HuH-7 (cell line): ENCODE data around the gene CAND1.
"Not testable (repeated sequence)": the region's sequence is repeated elsewhere in the genome, so short reads cannot be mapped to it uniquely, and the experiment has no call there.

Experiments used
- DNase-seq: peaks from one replicate; pipeline ENCODE4 v3.0.0; 2011; ENCODE audit warnings: low spot score

CAND1 gene

DNA sequence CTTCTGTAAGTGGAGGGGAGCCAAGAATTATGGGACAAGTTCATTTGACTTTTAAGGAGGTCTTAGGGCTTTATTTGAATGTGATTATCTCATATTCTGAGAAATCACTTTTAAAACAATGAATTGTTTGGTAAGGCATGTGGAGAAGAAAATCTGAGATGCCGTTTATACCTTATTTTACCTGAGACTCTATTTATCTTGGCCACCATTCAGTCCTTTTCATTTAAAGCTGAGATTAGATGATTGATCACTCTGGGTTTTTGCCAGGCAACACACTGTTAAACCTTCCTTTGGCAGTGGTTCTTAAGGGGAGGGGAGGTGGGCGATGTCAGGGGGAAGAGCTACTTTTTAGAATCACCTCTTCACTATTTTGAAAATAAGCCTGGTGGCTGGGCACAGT lies 11.4 kb downstream of the CAND1 start:
- DNase-seq, result no peak

GRCh38 chr12:67284561-67284960 lies 15.4 kb downstream of the CAND1 start:
- DNase-seq, result no peak

DNA sequence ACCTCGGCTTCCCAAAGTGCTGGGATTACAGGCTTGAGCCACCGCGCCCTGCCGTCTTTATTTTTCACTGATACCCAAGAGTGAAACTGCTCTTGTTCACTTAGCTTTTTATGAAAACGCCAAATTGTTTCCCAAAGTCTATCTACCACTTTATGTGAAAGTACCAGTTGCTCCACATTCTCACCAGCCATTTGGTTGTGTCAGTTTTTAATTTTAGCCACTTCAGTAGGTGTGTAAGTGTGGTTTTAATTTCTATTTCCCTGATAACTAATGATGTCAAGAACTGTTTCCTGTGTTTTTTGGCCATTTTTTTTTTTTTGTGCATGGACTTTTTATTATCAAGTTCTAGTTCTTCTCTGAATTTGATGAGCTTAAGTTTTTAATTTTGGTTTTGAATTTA lies 17.1 kb downstream of the CAND1 start:
- no peak for DNase-seq

- no peak for DNase-seq
These were observed 18.2 kb downstream of the CAND1 start for GRCh38 chr12:67287311-67287710.

- DNase-seq, result no peak
These were observed 19.4 kb downstream of the CAND1 start for GRCh38 chr12:67288561-67288960.

- DNase-seq, result no peak
These were observed 21.2 kb downstream of the CAND1 start for GRCh38 chr12:67290378-67290777.

- no peak for DNase-seq
These were observed 30.4 kb downstream of the CAND1 start for GRCh38 chr12:67299526-67299925.

GRCh38 chr12:67299926-67300325 lies 30.8 kb downstream of the CAND1 start:
- DNase-seq, result no peak

DNA sequence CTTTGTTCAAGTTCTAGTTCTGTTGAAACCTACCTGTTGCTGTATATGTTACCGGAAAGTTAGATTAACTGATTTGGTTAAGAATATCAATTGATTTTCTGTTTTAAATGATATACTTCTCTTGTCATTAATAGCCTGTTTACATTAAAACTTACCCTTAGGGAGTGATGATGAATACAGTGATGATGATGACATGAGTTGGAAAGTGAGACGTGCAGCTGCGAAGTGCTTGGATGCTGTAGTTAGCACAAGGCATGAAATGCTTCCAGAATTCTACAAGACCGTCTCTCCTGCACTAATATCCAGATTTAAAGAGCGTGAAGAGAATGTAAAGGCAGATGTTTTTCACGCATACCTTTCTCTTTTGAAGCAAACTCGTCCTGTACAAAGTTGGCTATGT lies 33.0 kb downstream of the CAND1 start:
- DNase-seq, result no peak

GRCh38 chr12:67305544-67305943 lies 36.4 kb downstream of the CAND1 start:
- no peak for DNase-seq

- no peak for DNase-seq
These were observed 37.6 kb downstream of the CAND1 start for GRCh38 chr12:67306712-67307111.

- no peak for DNase-seq
These were observed 46.5 kb downstream of the CAND1 start for GRCh38 chr12:67315661-67316060.

GRCh38 chr12:67318786-67319185 lies 49.6 kb downstream of the CAND1 start:
- DNase-seq, result no peak

- no peak for DNase-seq
These were observed 50.8 kb downstream of the CAND1 start for GRCh38 chr12:67319936-67320335.

DNA sequence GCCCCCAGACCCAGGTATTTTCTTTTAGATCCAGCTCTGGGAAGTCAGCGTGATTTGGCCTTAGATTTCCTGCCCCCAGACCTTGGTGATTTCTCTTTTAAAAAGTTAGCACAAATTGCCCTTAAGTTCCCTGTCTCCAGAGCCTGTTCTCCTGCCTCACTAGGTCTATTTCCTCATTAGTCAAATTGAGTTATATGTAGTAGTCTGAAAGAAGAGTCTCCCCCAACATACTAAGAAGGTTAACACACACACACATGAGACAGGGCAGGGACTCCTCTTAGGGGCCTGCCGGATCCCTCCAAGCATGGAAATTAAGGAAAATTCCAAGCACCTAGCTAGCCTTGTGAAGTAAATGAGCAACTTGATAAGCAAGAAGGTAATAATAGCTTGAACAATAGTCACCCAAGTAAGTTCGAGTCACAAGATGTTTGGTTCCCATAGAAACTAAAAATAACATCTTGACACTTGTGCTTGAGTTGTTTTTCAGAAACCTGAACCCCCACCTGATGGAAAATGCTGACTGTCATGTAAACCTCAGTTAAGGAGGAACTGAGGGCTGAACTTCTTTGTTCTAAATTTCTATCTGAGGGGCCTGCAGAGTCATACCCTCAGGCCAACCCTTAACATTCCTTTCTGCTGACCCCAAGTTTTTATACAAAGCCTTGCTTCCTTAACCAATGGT lies 51.6 kb downstream of the CAND1 start:
- no peak for DNase-seq

DNA sequence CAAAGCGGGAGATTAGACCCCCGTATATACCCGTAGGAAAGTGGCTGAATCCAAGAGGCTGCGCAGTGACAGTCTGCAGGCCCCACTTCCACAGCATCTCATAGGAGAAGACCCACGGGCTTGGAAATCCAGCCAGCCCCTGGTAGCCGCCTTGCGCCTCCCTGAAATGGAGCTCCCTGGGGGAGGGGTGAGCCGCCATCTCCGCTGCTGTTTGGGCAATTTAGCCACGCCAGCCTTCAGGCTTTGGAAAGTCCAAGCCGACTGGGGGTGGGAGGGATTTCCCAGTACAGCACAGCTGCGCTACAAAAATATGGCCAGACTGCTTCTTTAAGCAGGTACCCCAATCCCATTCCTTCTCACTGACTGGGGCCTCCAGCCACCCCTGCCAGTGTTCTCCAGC lies 53.4 kb downstream of the CAND1 start:
- DNase-seq, result no peak

- no peak for DNase-seq
These were observed 53.8 kb downstream of the CAND1 start for GRCh38 chr12:67323007-67323406.

DNA sequence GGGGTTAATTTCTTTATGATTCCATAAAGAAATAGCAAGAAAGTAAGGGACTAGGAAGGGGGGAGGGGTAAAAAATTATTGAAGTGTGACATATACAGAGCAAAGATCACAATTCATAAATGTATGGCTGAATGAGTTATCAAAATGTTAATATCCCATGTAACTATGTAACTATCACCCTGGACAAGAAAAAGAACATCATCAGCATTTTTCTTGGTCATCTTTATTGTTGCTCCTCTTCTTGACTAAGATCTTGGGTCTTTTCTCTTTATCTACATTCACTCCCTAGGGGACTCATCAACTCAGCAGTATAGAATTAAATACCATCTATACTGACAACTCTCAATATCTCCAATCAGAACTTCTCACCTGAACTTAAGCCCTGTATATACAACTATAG lies 57.5 kb downstream of the CAND1 start:
- no peak for DNase-seq

DNA sequence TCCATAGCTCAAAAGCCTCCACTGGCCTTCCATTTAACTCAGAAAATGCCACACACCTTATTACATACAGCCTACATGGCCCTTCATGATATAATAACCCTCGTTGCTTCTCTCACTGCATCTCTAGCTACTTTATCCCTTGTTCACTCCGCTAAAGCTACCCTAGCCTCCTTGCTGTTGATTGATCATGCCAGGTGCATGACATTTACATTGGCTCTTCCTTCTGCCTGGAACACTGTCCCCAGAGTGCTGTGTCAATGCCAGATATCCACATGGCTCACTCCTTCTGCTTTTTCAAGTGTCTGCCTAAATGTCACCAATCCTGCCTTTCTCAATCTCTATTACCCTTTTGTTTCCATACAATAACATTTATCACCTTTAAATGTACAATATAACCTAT lies 58.3 kb downstream of the CAND1 start:
- no peak for DNase-seq

- DNase-seq, result no peak
These were observed 62.0 kb downstream of the CAND1 start for GRCh38 chr12:67331123-67331522.

- no peak for DNase-seq
These were observed 62.7 kb downstream of the CAND1 start for GRCh38 chr12:67331828-67332227.

DNA sequence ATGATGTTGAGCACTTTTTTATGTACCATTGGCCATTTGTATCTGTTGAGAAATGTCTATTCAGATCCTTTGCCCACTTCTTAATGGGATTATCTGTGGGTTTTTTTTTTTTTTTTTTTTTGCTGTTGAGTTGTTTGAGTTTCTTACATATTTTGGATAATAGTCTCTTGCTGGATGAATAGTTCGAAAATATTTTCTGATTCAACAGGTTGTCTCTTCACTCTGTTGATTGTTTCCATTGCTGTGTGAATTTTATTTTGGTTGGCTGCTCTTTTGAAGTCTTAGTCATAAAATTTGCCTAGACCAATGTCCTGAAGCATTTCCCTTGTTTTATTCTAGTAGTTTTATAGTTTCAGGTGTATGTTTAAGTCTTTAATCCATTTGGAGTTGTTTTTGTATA lies 64.5 kb downstream of the CAND1 start:
- DNase-seq, result no peak

DNA sequence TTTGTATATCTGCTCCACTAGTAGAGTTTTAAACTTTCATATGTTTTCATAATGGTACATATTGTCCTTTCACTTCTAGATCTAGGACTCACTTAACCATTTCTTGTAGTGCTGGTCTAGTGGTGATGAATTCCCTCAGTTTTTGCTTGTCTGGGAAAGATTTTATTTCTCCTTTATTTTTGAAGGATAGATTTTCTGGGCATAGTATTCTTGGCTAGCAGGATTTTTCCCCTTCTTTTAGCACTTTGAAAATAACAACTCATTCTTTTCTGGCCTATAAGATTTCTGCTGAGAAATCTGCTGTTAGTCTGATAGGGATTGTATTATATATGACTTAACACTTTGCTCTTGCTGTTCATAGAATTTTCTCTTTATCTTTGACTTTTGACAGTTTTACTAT lies 69.3 kb downstream of the CAND1 start:
- DNase-seq, result no peak

DNA sequence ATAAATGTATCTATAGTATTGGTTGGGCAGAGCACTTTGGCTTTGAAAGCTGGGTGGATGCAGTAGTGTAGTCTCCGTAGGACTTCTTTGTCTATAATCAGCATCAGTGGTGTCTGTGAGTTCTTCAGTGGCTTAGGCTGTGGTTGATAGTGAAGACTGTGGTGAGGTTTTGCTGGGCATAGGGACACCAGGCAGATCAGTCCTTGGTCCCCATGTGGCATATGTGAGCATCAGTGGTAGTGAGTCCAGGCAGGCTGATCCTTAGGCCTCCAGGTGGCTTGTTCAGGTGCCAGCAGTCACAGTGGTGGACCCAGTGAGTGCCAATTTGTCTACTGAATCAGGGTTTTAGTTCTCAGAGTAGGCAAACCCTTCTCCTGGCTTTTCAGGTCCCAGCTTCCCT lies 70.4 kb downstream of the CAND1 start:
- no peak for DNase-seq

- DNase-seq, result not testable (repeated sequence)
These were observed 71.9 kb downstream of the CAND1 start for GRCh38 chr12:67341086-67341485.
